ENCODE data around the gene PCYT1B.

The PCYT1B gene

DNA sequence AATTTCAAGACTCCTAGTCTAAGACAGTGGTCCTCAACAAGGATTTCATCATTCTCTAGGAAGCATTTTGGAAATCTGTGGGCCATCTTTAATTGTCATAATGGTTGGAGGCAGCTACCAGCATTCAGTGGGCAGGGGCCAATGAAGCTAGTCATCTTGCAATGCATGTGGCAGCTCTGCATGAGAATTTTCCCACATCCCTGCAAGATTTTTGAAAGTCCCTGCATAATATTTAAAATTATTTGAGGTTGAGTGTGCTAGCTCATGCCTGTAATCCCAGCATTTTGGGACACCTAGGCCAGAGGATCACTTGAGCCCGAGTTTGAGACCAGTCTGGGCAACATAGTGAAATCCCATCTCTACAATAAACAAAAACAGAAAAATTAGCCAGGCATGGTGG, 44.0 kb downstream of the PCYT1B start:
- Histone ChIP-seq H3K27me3 (no peaks in the 10 kb centered on the region), H3K4me3 (ENCODE audit: low read depth in 1 of 2, low read length in 1 of 2) (no peak overlapping the region), H3K27ac (no peak overlapping the region), H3K9me3 (no peaks in the 10 kb centered on the region), H3K4me1 (ENCODE audit: control insufficient read depth in 1 of 2, insufficient read depth in 1 of 2, low read depth in 1 of 2, low read length in 1 of 2) (peaks cover 24 to 29% of the 10 kb centered on the region in 2 experiments), H3K36me3 (no peaks in the 10 kb centered on the region)
- TF ChIP-seq, protein P1, sequence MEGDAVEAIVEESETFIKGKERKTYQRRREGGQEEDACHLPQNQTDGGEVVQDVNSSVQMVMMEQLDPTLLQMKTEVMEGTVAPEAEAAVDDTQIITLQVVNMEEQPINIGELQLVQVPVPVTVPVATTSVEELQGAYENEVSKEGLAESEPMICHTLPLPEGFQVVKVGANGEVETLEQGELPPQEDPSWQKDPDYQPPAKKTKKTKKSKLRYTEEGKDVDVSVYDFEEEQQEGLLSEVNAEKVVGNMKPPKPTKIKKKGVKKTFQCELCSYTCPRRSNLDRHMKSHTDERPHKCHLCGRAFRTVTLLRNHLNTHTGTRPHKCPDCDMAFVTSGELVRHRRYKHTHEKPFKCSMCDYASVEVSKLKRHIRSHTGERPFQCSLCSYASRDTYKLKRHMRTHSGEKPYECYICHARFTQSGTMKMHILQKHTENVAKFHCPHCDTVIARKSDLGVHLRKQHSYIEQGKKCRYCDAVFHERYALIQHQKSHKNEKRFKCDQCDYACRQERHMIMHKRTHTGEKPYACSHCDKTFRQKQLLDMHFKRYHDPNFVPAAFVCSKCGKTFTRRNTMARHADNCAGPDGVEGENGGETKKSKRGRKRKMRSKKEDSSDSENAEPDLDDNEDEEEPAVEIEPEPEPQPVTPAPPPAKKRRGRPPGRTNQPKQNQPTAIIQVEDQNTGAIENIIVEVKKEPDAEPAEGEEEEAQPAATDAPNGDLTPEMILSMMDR (IDR thresholded peaks at IDR 0.05) = no peak

GRCh38 chrX:24601858-24602257, 45.3 kb downstream of the PCYT1B start:
- H3K27me3 ChIP-seq = no peaks in the 10 kb centered on the region
- no peaks in the 10 kb centered on the region for H3K36me3 ChIP-seq
- no peak overlapping the region for H3K4me3 ChIP-seq (ENCODE audit: low read depth in 1 of 2, low read length in 1 of 2)
- peaks cover 10 to 16% of the 10 kb centered on the region in 2 experiments for H3K4me1 ChIP-seq (ENCODE audit: control insufficient read depth in 1 of 2, insufficient read depth in 1 of 2, low read depth in 1 of 2, low read length in 1 of 2)
- TF ChIP-seq, protein P1 (IDR thresholded peaks at IDR 0.05) = no peak
- H3K9me3 ChIP-seq = no peaks in the 10 kb centered on the region
- no peak overlapping the region for H3K27ac ChIP-seq

DNA sequence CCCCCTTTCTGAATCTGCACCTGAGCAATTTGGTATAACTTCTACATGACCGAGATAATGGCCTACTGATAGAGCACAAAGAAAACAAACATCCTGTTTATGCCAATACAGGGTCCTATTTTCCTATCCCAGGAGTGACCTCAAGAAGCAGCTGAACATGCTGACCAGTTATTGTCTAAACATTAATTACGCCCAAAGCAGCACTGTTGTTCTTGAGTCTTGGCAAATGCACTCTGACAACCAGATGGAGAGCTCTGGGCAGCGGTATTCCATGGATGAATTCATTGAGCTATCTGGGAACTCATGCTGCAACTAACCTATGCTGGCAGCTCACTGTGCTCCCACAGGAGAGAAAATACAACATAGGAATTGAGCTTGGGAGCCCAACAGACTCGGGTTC, 52.6 kb downstream of the PCYT1B start:
- TF ChIP-seq, protein P1 (IDR thresholded peaks at IDR 0.05) = no peak
- Histone ChIP-seq H3K9me3 (no peaks in the 10 kb centered on the region), H3K36me3 (no peaks in the 10 kb centered on the region), H3K4me1 (ENCODE audit: control insufficient read depth in 1 of 2, insufficient read depth in 1 of 2, low read depth in 1 of 2, low read length in 1 of 2) (no peaks in the 10 kb centered on the region), H3K4me3 (ENCODE audit: low read depth in 1 of 2, low read length in 1 of 2) (no peak overlapping the region), H3K27ac (no peak overlapping the region), H3K27me3 (no peaks in the 10 kb centered on the region)

DNA sequence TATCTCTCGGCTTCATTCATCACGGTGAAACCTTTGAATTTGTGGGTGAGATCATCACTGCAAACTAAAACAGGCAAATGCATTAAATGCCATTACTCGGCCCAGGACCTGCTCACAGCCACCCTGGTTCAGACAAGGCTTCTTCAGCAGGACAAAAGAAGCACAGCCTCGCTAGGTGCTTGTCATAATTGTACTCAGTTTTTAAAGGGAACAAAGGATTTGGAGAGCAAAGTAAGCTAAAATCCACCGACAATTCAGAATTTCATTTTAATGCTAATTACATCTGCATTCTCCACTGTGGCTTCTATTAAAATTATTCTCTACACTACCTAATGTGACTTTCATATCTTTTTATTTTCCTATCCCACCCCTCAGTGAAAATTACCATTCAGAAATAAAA, 57.0 kb downstream of the PCYT1B start:
- H3K36me3 ChIP-seq = no peaks in the 10 kb centered on the region
- no peak overlapping the region for H3K27ac ChIP-seq
- H3K27me3 ChIP-seq = no peaks in the 10 kb centered on the region
- TF ChIP-seq, protein P1 (IDR thresholded peaks at IDR 0.05) = no peak
- H3K4me1 ChIP-seq (ENCODE audit: control insufficient read depth in 1 of 2, insufficient read depth in 1 of 2, low read depth in 1 of 2, low read length in 1 of 2) = no peaks in the 10 kb centered on the region
- no peak overlapping the region for H3K4me3 ChIP-seq (ENCODE audit: low read depth in 1 of 2, low read length in 1 of 2)
- no peaks in the 10 kb centered on the region for H3K9me3 ChIP-seq

- Histone ChIP-seq H3K27ac (no peak overlapping the region), H3K9me3 (no peaks in the 10 kb centered on the region), H3K36me3 (no peaks in the 10 kb centered on the region), H3K27me3 (no peaks in the 10 kb centered on the region), H3K4me1 (ENCODE audit: control insufficient read depth in 1 of 2, insufficient read depth in 1 of 2, low read depth in 1 of 2, low read length in 1 of 2) (no peaks in the 10 kb centered on the region), H3K4me3 (ENCODE audit: low read depth in 1 of 2, low read length in 1 of 2) (no peak overlapping the region)
- TF ChIP-seq, protein P1 (IDR thresholded peaks at IDR 0.05) = no peak
These were observed 70.1 kb downstream of the PCYT1B start for GRCh38 chrX:24577091-24577490.

GRCh38 chrX:24575496-24575895, 71.7 kb downstream of the PCYT1B start:
- Histone ChIP-seq H3K27me3 (no peaks in the 10 kb centered on the region), H3K9me3 (no peaks in the 10 kb centered on the region), H3K4me1 (ENCODE audit: control insufficient read depth in 1 of 2, insufficient read depth in 1 of 2, low read depth in 1 of 2, low read length in 1 of 2) (no peaks in the 10 kb centered on the region), H3K36me3 (no peaks in the 10 kb centered on the region), H3K4me3 (ENCODE audit: low read depth in 1 of 2, low read length in 1 of 2) (no peak overlapping the region), H3K27ac (no peak overlapping the region)
- TF ChIP-seq, protein P1 (IDR thresholded peaks at IDR 0.05) = no peak

Measured in neutrophil (primary cell).